ENCODE results near the gene GALNT10.

GALNT10 gene

GRCh38 chr5:154331232-154331631 lies 140.7 kb downstream of the GALNT10 start:
- Histone ChIP-seq H3K27ac (no peak overlapping the region), H3K36me3 (ENCODE audit: insufficient read depth, low read length) (no peaks in the 10 kb centered on the region), H3K4me3 (no peak overlapping the region), H3K9ac (ENCODE audit: insufficient read length) (no peak overlapping the region), H3K9me3 (ENCODE audit: low read depth, low read length) (no peaks in the 10 kb centered on the region)
- TF ChIP-seq FOXP2 (optimal IDR thresholded peaks at IDR 0.05; ENCODE audit: control extremely low read depth, extremely low read length, insufficient read depth), result no peak
- no peak for TF ChIP-seq POLR2AphosphoS5 (IDR thresholded peaks at IDR 0.05; ENCODE audit: borderline replicate concordance, low read depth, low read length)
- TF ChIP-seq EZH2 (IDR thresholded peaks at IDR 0.05), result no peak
- DNase-seq (ENCODE audit: low read depth, low spot score), result no peak

- no peak for DNase-seq (ENCODE audit: low read depth, low spot score)
- H3K9ac ChIP-seq (ENCODE audit: insufficient read length), result no peak overlapping the region
- no peaks in the 10 kb centered on the region for H3K9me3 ChIP-seq (ENCODE audit: low read depth, low read length)
- H3K36me3 ChIP-seq (ENCODE audit: insufficient read depth, low read length), result no peaks in the 10 kb centered on the region
- H3K27ac ChIP-seq, result no peak overlapping the region
- TF ChIP-seq EZH2 (IDR thresholded peaks at IDR 0.05) (no peak), POLR2AphosphoS5 (IDR thresholded peaks at IDR 0.05; ENCODE audit: borderline replicate concordance, low read depth, low read length) (no peak), FOXP2 (optimal IDR thresholded peaks at IDR 0.05; ENCODE audit: control extremely low read depth, extremely low read length, insufficient read depth) (no peak)
- H3K4me3 ChIP-seq, result no peak overlapping the region
Measured at GRCh38 chr5:154331924-154332323, 141.4 kb downstream of the GALNT10 start.

- Histone ChIP-seq H3K9me3 (ENCODE audit: low read depth, low read length) (no peaks in the 10 kb centered on the region), H3K4me3 (no peak overlapping the region), H3K36me3 (ENCODE audit: insufficient read depth, low read length) (no peaks in the 10 kb centered on the region), H3K27ac (no peak overlapping the region), H3K9ac (ENCODE audit: insufficient read length) (no peak overlapping the region)
- no peak for TF ChIP-seq POLR2AphosphoS5 (IDR thresholded peaks at IDR 0.05; ENCODE audit: borderline replicate concordance, low read depth, low read length)
- no peak for TF ChIP-seq EZH2 (IDR thresholded peaks at IDR 0.05)
- no peak for TF ChIP-seq FOXP2 (optimal IDR thresholded peaks at IDR 0.05; ENCODE audit: control extremely low read depth, extremely low read length, insufficient read depth)
- no peak for DNase-seq (ENCODE audit: low read depth, low spot score)
Measured at GRCh38 chr5:154332451-154332850, 141.9 kb downstream of the GALNT10 start.

GRCh38 chr5:154333016-154333415 lies 142.5 kb downstream of the GALNT10 start:
- Histone ChIP-seq H3K36me3 (ENCODE audit: insufficient read depth, low read length) (no peaks in the 10 kb centered on the region), H3K9me3 (ENCODE audit: low read depth, low read length) (no peaks in the 10 kb centered on the region), H3K27ac (no peak overlapping the region), H3K4me3 (no peak overlapping the region), H3K9ac (ENCODE audit: insufficient read length) (no peak overlapping the region)
- TF ChIP-seq FOXP2 (optimal IDR thresholded peaks at IDR 0.05; ENCODE audit: control extremely low read depth, extremely low read length, insufficient read depth), result no peak
- no peak for TF ChIP-seq EZH2 (IDR thresholded peaks at IDR 0.05)
- no peak for TF ChIP-seq POLR2AphosphoS5 (IDR thresholded peaks at IDR 0.05; ENCODE audit: borderline replicate concordance, low read depth, low read length)
- DNase-seq (ENCODE audit: low read depth, low spot score), result no peak

GRCh38 chr5:154334406-154335064 lies 144.0 kb downstream of the GALNT10 start:
- Histone ChIP-seq H3K4me3 (no peak overlapping the region), H3K36me3 (ENCODE audit: insufficient read depth, low read length) (no peaks in the 10 kb centered on the region), H3K9ac (ENCODE audit: insufficient read length) (no peak overlapping the region), H3K27ac (peak overlapping the region; percentile 80; the same call in 1 of the 2 replicates), H3K9me3 (ENCODE audit: low read depth, low read length) (no peaks in the 10 kb centered on the region)
- TF ChIP-seq POLR2AphosphoS5 (IDR thresholded peaks at IDR 0.05; ENCODE audit: borderline replicate concordance, low read depth, low read length) (no peak), EZH2 (IDR thresholded peaks at IDR 0.05) (no peak), FOXP2 (optimal IDR thresholded peaks at IDR 0.05; ENCODE audit: control extremely low read depth, extremely low read length, insufficient read depth) (no peak)
- no peak for DNase-seq (ENCODE audit: low read depth, low spot score)

- peak; percentile 8 for DNase-seq (ENCODE audit: low read depth, low spot score)
- Histone ChIP-seq H3K9me3 (ENCODE audit: low read depth, low read length) (no peaks in the 10 kb centered on the region), H3K27ac (peak overlapping the region; percentile 80), H3K9ac (ENCODE audit: insufficient read length) (peak overlapping the region; percentile 58), H3K36me3 (ENCODE audit: insufficient read depth, low read length) (no peaks in the 10 kb centered on the region), H3K4me3 (peak overlapping the region; percentile 14; the same call in 1 of the 2 replicates)
- TF ChIP-seq FOXP2 (optimal IDR thresholded peaks at IDR 0.05; ENCODE audit: control extremely low read depth, extremely low read length, insufficient read depth) (no peak), POLR2AphosphoS5 (IDR thresholded peaks at IDR 0.05; ENCODE audit: borderline replicate concordance, low read depth, low read length) (no peak), EZH2 (IDR thresholded peaks at IDR 0.05) (no peak)
Measured at GRCh38 chr5:154335065-154335448, 144.5 kb downstream of the GALNT10 start.

GRCh38 chr5:154341620-154342019 lies 151.1 kb downstream of the GALNT10 start:
- Histone ChIP-seq H3K9ac (ENCODE audit: insufficient read length) (no peak overlapping the region), H3K9me3 (ENCODE audit: low read depth, low read length) (no peaks in the 10 kb centered on the region), H3K27ac (no peak overlapping the region), H3K4me3 (no peak overlapping the region), H3K36me3 (ENCODE audit: insufficient read depth, low read length) (no peaks in the 10 kb centered on the region)
- TF ChIP-seq FOXP2 (optimal IDR thresholded peaks at IDR 0.05; ENCODE audit: control extremely low read depth, extremely low read length, insufficient read depth) (no peak), EZH2 (IDR thresholded peaks at IDR 0.05) (no peak), POLR2AphosphoS5 (IDR thresholded peaks at IDR 0.05; ENCODE audit: borderline replicate concordance, low read depth, low read length) (no peak)
- no peak for DNase-seq (ENCODE audit: low read depth, low spot score)

GRCh38 chr5:154342211-154342610 lies 151.7 kb downstream of the GALNT10 start:
- H3K9ac ChIP-seq (ENCODE audit: insufficient read length), result no peak overlapping the region
- H3K4me3 ChIP-seq, result no peak overlapping the region
- H3K9me3 ChIP-seq (ENCODE audit: low read depth, low read length), result no peaks in the 10 kb centered on the region
- H3K27ac ChIP-seq, result no peak overlapping the region
- TF ChIP-seq EZH2 (IDR thresholded peaks at IDR 0.05) (no peak), FOXP2 (optimal IDR thresholded peaks at IDR 0.05; ENCODE audit: control extremely low read depth, extremely low read length, insufficient read depth) (no peak), POLR2AphosphoS5 (IDR thresholded peaks at IDR 0.05; ENCODE audit: borderline replicate concordance, low read depth, low read length) (no peak)
- DNase-seq (ENCODE audit: low read depth, low spot score), result no peak
- H3K36me3 ChIP-seq (ENCODE audit: insufficient read depth, low read length), result no peaks in the 10 kb centered on the region

- Histone ChIP-seq H3K4me3 (no peak overlapping the region), H3K36me3 (ENCODE audit: insufficient read depth, low read length) (no peaks in the 10 kb centered on the region), H3K9ac (ENCODE audit: insufficient read length) (no peak overlapping the region), H3K27ac (no peak overlapping the region), H3K9me3 (ENCODE audit: low read depth, low read length) (no peaks in the 10 kb centered on the region)
- TF ChIP-seq POLR2AphosphoS5 (IDR thresholded peaks at IDR 0.05; ENCODE audit: borderline replicate concordance, low read depth, low read length) (no peak), EZH2 (IDR thresholded peaks at IDR 0.05) (no peak)
- DNase-seq (ENCODE audit: low read depth, low spot score), result no peak
Measured at GRCh38 chr5:154342963-154343362, 152.4 kb downstream of the GALNT10 start.

Data from SK-N-MC (cell line).